Stimulated activated CD8-positive, alpha-beta memory T cell treated with anti-CD3 and anti-CD28 coated beads, Interleukin-12 subunit alpha, Interleukin-12 subunit beta, amount 100 ng/mL, for 1 hour (primary cell): ENCODE measurements around the gene RAPSN.

Source experiments
- DNase-seq: peaks from one replicate; pipeline ENCODE4 v3.0.0-alpha.2; 2020; ENCODE audit warnings: low read depth

RAPSN gene

DNA sequence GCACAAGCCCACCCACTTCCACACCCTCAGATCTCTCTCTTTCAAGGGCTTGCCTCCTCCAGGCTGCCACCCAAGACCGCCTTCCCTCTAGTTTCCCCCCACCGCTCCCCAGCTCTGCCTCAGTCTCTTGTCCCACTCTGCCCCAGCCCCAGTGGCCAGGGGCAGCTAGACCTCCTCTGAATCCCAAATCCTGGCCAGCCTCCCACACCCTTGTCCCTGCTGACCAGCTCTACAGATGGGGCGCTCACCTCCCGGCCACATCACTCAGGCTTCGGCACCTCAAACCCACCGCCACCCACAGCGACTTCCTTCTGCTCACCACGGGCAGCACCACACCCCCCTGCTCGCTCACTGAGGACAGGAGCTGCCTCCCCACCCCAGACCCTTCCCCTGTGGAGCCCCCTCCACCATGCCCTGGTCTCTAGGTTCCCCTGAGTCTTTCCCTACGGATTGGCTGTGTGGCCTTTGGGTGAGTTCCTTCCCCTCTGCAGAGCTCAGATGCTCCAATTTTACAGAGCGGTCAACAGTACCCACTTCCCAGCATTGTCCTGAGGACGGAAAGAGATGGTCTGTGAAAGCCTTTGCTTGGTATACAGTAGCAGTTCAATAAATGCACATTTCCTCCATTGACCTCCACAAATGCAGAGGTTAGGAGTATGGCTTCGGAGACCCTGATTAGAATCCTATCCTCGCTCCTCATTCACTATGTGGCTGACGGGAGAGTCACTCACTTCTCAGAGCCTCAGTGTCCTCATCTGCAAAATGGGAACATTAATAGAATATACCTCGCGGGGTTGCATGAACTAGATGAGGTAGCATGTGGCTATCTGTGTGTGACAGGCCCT lies 59.1 kb downstream of the RAPSN start:
- no peak for DNase-seq

DNA sequence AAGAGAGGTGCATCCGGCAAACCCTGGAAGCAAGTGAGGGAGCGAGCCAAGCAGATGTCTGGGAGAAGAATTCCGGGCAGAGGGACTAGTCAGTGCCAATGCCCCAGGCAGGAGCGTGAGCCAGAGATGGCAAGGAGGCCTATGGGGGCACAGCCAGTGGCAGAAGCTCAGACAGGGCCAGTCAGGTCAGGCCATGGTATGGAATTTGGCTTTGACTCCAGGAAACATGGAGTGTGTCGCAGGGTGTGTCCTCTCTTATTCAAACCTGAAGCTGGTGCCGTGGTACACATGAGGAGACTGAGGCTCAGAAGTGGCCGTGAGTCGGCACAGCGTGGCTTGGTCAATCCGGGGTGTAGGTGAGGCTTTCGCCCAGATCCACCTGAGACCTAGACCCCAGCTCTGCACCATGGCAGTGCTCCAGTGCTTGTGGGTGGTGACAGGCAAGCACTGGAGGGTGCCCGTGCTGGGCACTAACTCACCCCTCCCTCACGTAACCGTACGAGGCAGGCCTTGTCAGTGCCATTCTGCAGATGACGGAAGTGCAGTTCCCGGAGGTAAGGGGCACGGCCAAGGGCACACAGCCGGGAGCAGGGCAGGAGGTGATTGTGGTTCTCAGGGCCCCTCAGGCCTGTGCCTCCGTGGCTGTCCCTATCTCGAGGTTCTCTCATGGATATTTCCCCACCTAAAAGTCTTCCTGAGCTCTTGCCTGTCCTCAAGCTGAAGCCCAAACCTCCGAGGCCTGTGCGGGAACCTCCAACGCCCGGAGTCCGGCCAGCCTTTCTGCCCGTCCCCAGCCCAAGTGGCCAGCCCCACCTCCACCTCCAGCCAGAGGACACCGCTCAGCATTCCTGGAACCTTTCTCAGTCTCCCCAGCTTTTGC lies 60.0 kb downstream of the RAPSN start:
- DNase-seq = no peak

DNA sequence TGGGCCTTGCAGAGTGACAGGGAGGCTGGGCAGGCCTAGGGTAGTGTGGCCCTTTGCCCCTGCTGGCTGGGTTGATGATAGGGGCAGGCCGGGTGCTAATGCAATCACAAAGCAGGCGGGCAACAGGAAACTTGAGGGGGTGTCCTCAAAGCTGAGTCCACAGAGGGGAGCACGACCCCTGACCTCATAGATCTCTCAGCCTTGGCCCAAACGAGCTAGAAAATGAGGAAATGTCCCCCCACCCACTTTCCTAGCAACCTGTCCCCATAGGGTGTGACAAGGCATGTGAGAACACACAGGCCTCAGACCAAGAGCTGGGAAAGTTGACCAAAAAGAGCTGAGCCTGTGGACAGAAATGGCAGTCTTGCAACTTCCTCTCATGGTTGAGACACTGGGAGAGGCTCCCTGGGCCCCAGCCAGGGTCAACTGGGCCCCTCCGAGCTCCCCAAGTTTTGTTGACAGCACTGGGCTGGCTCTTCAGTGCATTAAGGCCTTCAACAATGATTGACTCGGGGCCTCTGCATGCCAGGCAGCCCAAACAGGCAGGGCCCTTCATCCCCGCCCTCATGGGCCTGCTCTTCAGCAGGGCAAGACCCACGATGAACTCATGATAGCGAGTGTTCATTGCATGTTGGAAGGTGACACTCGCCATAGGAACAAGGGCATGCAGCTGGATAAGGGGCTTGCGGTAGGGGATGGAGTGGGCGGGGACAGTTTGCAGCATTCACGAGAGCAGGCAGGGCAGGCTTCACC lies 60.8 kb downstream of the RAPSN start:
- DNase-seq = no peak
